HG02981 (cell line): Measurements from ENCODE around the gene GDAP1L1.
"Not testable (repeated sequence)": the region's sequence is repeated elsewhere in the genome, so short reads cannot be mapped to it uniquely, and the experiment has no call there.

Experiments used
- ATAC-seq: cut with Tn5 transposase; IDR thresholded peaks from one replicate; pipeline ENCODE4 v1.9.1; 2021; ENCODE audit warnings: mild to moderate bottlenecking, moderate library complexity; ENCODE audit not compliant: unreplicated experiment

The GDAP1L1 gene

GRCh38 chr20:44219170-44219730 lies 27.9 kb upstream of the GDAP1L1 start:
- no peak for ATAC-seq

GRCh38 chr20:44219791-44220190 lies 27.3 kb upstream of the GDAP1L1 start:
- no peak for ATAC-seq

- no peak for ATAC-seq
These were observed 25.6 kb upstream of the GDAP1L1 start for GRCh38 chr20:44221368-44221954.

GRCh38 chr20:44222027-44222426 lies 25.1 kb upstream of the GDAP1L1 start:
- ATAC-seq, result no peak

GRCh38 chr20:44222633-44223368 lies 24.3 kb upstream of the GDAP1L1 start:
- no peak for ATAC-seq

- ATAC-seq, result no peak
These were observed 23.4 kb upstream of the GDAP1L1 start for GRCh38 chr20:44223721-44224120.

GRCh38 chr20:44224637-44225036 lies 22.5 kb upstream of the GDAP1L1 start:
- ATAC-seq, result no peak

GRCh38 chr20:44228465-44229258 lies 18.4 kb upstream of the GDAP1L1 start:
- no peak for ATAC-seq

- no peak for ATAC-seq
These were observed 15.9 kb upstream of the GDAP1L1 start for GRCh38 chr20:44231193-44231592.

- no peak for ATAC-seq
These were observed 15.2 kb upstream of the GDAP1L1 start for GRCh38 chr20:44231713-44232468.

- ATAC-seq, result not testable (repeated sequence)
These were observed 14.6 kb upstream of the GDAP1L1 start for GRCh38 chr20:44232469-44232856.

GRCh38 chr20:44233436-44234016 lies 13.6 kb upstream of the GDAP1L1 start:
- no peak for ATAC-seq

GRCh38 chr20:44234566-44235317 lies 12.4 kb upstream of the GDAP1L1 start:
- no peak for ATAC-seq

GRCh38 chr20:44235702-44236101 lies 11.4 kb upstream of the GDAP1L1 start:
- ATAC-seq, result no peak

- ATAC-seq, result not testable (repeated sequence)
These were observed 10.3 kb upstream of the GDAP1L1 start for GRCh38 chr20:44236840-44237239.

GRCh38 chr20:44241796-44242195 lies 5.3 kb upstream of the GDAP1L1 start:
- no peak for ATAC-seq

GRCh38 chr20:44245977-44246376 lies 1.1 kb upstream of the GDAP1L1 start:
- ATAC-seq, result no peak

- no peak for ATAC-seq
These were observed 690 bp downstream of the GDAP1L1 start for GRCh38 chr20:44247586-44248409.

- ATAC-seq, result no peak
These were observed 1.3 kb downstream of the GDAP1L1 start for GRCh38 chr20:44248410-44248759.
